NB4 (cell line): Measurements from ENCODE around the gene LCN2.

Experiments used
- POLR2A ChIP-seq: IDR thresholded peaks from 2 replicates; pipeline ENCODE4 v1.6.1; 2011; ENCODE audit warnings: mild to moderate bottlenecking; ENCODE audit not compliant: insufficient read length; ENCODE audit errors: extremely low read depth
- TF ChIP-seq, protein P1 (sequence below): IDR thresholded peaks from one replicate; pipeline ENCODE4 v1.5.1; 2012; ENCODE audit warnings: low read depth, low read length

DNA sequence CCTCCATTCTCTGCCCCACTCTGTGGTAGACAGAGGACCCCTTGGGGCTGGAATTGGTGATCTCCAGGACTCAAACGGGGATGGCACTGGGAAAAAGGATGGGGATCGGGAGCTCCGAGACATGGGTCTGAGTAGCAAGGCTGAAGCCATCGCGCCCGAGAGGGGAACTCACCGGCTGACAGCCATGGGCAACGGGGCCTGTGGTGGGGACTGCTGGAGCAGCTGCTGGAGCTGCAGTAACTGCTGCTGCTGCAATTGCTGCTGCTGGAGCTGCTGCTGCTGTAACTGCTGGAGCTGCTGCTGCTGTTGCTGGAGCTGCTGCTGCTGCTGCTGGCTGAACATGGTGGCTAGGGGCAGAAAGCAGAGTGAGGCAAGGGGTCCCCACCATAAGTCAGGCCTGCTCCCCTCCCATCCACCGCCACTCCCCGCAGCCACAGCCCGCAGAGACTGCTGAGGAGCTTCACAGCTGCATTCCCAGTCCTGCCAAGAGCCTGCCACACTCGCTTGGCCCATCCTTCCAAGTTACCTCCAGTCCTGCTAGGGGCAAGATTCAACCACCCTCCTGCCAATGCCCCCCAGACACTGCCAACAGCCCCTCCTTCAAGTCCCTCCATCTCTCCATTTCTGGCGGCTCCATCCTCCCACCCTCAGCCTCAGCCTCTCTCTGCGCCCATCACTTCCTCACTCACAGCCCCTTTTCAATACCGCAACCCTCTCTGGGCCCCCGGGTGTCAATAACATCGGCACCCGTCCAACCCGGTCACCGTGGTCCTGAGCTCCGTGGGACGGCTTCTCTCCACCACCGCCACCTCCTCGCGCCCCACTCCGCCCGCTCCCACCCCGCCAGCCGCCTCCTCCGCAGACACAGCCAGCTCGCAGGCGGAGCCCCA, 41.5 kb downstream of the LCN2 start:
- TF ChIP-seq, protein P1, sequence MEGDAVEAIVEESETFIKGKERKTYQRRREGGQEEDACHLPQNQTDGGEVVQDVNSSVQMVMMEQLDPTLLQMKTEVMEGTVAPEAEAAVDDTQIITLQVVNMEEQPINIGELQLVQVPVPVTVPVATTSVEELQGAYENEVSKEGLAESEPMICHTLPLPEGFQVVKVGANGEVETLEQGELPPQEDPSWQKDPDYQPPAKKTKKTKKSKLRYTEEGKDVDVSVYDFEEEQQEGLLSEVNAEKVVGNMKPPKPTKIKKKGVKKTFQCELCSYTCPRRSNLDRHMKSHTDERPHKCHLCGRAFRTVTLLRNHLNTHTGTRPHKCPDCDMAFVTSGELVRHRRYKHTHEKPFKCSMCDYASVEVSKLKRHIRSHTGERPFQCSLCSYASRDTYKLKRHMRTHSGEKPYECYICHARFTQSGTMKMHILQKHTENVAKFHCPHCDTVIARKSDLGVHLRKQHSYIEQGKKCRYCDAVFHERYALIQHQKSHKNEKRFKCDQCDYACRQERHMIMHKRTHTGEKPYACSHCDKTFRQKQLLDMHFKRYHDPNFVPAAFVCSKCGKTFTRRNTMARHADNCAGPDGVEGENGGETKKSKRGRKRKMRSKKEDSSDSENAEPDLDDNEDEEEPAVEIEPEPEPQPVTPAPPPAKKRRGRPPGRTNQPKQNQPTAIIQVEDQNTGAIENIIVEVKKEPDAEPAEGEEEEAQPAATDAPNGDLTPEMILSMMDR, result no peak
- TF ChIP-seq POLR2A, result no peak
